ENCODE measurements around the gene NNMT. TPM values are rescaled to one million over a fixed set of nuclear protein-coding genes. Genes with fewer than 3 reads are reported as not detected.

NNMT gene
- total and polyA plus RNA-seq, 2 donors (not counting 1 experiment from before 2014, with no cell fraction given): not detected

DNA sequence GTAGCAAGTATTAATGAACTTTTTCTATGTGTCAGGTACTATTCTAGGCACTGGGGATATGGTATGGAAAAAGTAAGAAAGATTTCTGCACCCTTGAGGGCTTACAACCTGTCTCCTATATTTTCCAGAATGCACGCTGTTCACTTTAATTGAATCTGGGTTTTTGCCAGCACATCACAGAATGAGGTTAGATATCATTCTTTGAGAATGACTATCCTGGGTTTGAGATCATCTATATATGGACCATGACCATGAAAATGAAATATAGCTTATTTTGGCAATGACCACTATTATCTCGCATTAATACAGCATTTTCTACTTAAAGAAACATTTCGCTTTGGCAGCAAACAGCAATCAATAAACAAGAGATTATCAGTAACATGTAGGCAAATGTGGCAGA lies 57.2 kb downstream of the NNMT start:
- Histone ChIP-seq H3K4me3 (ENCODE audit: control extremely low read depth in 1 of 5, extremely low read depth in 1 of 5, insufficient read depth in 1 of 5, low read depth in 2 of 5, low read length in 4 of 5) (no peak overlapping the region), H3K27ac (ENCODE audit: low read length in 2 of 2) (no peak overlapping the region)

DNA sequence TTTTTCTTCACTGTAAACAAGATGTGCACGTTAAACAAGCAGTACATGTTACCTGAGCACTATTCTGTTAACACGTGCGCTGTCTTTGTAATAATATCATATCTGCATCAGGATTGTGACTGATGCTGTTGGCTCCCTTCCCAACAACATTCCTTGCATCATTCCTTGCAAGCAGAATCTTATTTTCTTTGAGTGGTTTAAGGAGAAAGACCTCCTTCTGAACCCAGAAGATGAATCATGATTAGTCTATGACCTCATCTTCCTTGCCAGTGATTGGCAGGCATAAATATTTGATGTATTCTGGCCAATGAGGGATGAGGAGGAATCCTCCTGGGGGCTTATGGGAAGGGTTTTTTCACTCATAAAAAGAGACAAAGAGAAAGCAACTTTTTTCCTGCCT lies 57.9 kb downstream of the NNMT start:
- DNase-seq (no peak), ATAC-seq (ENCODE audit: low read depth) (no peak)
- no peak for TF ChIP-seq EZH2 (IDR thresholded peaks at IDR 0.05; ENCODE audit: borderline replicate concordance, insufficient read depth, low read depth, low read length, poor library complexity, severe bottlenecking)
- TF ChIP-seq, protein P1, sequence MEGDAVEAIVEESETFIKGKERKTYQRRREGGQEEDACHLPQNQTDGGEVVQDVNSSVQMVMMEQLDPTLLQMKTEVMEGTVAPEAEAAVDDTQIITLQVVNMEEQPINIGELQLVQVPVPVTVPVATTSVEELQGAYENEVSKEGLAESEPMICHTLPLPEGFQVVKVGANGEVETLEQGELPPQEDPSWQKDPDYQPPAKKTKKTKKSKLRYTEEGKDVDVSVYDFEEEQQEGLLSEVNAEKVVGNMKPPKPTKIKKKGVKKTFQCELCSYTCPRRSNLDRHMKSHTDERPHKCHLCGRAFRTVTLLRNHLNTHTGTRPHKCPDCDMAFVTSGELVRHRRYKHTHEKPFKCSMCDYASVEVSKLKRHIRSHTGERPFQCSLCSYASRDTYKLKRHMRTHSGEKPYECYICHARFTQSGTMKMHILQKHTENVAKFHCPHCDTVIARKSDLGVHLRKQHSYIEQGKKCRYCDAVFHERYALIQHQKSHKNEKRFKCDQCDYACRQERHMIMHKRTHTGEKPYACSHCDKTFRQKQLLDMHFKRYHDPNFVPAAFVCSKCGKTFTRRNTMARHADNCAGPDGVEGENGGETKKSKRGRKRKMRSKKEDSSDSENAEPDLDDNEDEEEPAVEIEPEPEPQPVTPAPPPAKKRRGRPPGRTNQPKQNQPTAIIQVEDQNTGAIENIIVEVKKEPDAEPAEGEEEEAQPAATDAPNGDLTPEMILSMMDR (IDR thresholded peaks at IDR 0.05): no peak
- Histone ChIP-seq H3K4me3 (ENCODE audit: control extremely low read depth in 1 of 5, extremely low read depth in 1 of 5, insufficient read depth in 1 of 5, low read depth in 2 of 5, low read length in 4 of 5) (no peak overlapping the region), H3K36me3 (replicated peaks in 1 of 2; ENCODE audit: control extremely low read depth in 1 of 2, control insufficient read depth in 1 of 2, extremely low read depth in 1 of 2, insufficient read depth in 2 of 2, low read length in 1 of 2) (no peaks in the 10 kb centered on the region), H3K4me2 (replicated peaks; ENCODE audit: low read depth, low read length, poor library complexity, severe bottlenecking) (no peak overlapping the region), H2AFZ (ENCODE audit: insufficient read depth, low read depth, low read length, poor library complexity, severe bottlenecking) (no peak overlapping the region), H3K79me2 (ENCODE audit: control insufficient read depth, insufficient read depth, low read length) (no peaks in the 10 kb centered on the region), H3K4me1 (ENCODE audit: control insufficient read depth in 2 of 2, insufficient read depth in 2 of 2, low read length in 2 of 2) (no peaks in the 10 kb centered on the region), H3K27ac (ENCODE audit: low read length in 2 of 2) (no peak overlapping the region), H4K20me1 (ENCODE audit: control insufficient read depth, insufficient read depth, low read length, poor library complexity, severe bottlenecking) (no peaks in the 10 kb centered on the region), H3K9me3 (ENCODE audit: control extremely low read depth in 1 of 3, control insufficient read depth in 2 of 3, insufficient read depth in 1 of 3, low read length in 2 of 3) (no peaks in the 10 kb centered on the region), H3K9ac (ENCODE audit: low read length) (no peak overlapping the region), H3K27me3 (replicated peaks in 1 of 4; ENCODE audit: control extremely low read depth in 1 of 4, control insufficient read depth in 3 of 4, insufficient read depth in 4 of 4, low read length in 3 of 4) (peaks cover 0 to 4% (median 0%) of the 10 kb centered on the region in 4 experiments)
- Mint-ChIP-seq H3K4me3 (no peak overlapping the region), H3K27ac (no peak overlapping the region), H3K4me1 (no peaks in the 10 kb centered on the region), H3K9me3 (ENCODE audit: insufficient read depth) (no peaks in the 10 kb centered on the region), H3K27me3 (peaks cover 27% of the 10 kb centered on the region)
- no CpG with 5 or more reads among the region's 3 CpGs for WGBS (ENCODE audit: insufficient coverage)
- CTCF ChIA-PET: no interaction called here
- intact Hi-C loops (cut with micrococcal nuclease): no loop called here
- POLR2A ChIA-PET: no interaction called here

More for the DNA sequence above, 57.2 kb downstream of the NNMT start:
- ChIA-PET POLR2A (no interaction called here), CTCF (no interaction called here)
- no CpG with 5 or more reads among the region's 3 CpGs for WGBS (ENCODE audit: insufficient coverage)
- no peak overlapping the region for H2AFZ ChIP-seq (ENCODE audit: insufficient read depth, low read depth, low read length, poor library complexity, severe bottlenecking)
- H3K4me2 ChIP-seq (replicated peaks; ENCODE audit: low read depth, low read length, poor library complexity, severe bottlenecking): no peak overlapping the region
- intact Hi-C loops (cut with micrococcal nuclease): no loop called here
- no peaks in the 10 kb centered on the region for H3K4me1 Mint-ChIP-seq
- H4K20me1 ChIP-seq (ENCODE audit: control insufficient read depth, insufficient read depth, low read length, poor library complexity, severe bottlenecking): no peaks in the 10 kb centered on the region
- no peak for DNase-seq
- H3K79me2 ChIP-seq (ENCODE audit: control insufficient read depth, insufficient read depth, low read length): no peaks in the 10 kb centered on the region
- no peak overlapping the region for H3K27ac Mint-ChIP-seq
- H3K4me3 Mint-ChIP-seq: no peak overlapping the region
- peaks cover 23% of the 10 kb centered on the region for H3K27me3 Mint-ChIP-seq
- no peak overlapping the region for H3K9ac ChIP-seq (ENCODE audit: low read length)
- no peaks in the 10 kb centered on the region for H3K27me3 ChIP-seq (replicated peaks in 1 of 4; ENCODE audit: control extremely low read depth in 1 of 4, control insufficient read depth in 3 of 4, insufficient read depth in 4 of 4, low read length in 3 of 4)
- no peaks in the 10 kb centered on the region for H3K9me3 ChIP-seq (ENCODE audit: control extremely low read depth in 1 of 3, control insufficient read depth in 2 of 3, insufficient read depth in 1 of 3, low read length in 2 of 3)
- H3K9me3 Mint-ChIP-seq (ENCODE audit: insufficient read depth): no peaks in the 10 kb centered on the region
- H3K4me1 ChIP-seq (ENCODE audit: control insufficient read depth in 2 of 2, insufficient read depth in 2 of 2, low read length in 2 of 2): no peaks in the 10 kb centered on the region
- H3K36me3 ChIP-seq (replicated peaks in 1 of 2; ENCODE audit: control extremely low read depth in 1 of 2, control insufficient read depth in 1 of 2, extremely low read depth in 1 of 2, insufficient read depth in 2 of 2, low read length in 1 of 2): no peaks in the 10 kb centered on the region
- TF ChIP-seq, protein P1 (IDR thresholded peaks at IDR 0.05): no peak
- no peak for TF ChIP-seq EZH2 (IDR thresholded peaks at IDR 0.05; ENCODE audit: borderline replicate concordance, insufficient read depth, low read depth, low read length, poor library complexity, severe bottlenecking)
- no peak for ATAC-seq (ENCODE audit: low read depth)

All from B cell (primary cell).